Muscle layer of duodenum (tissue), 2 donors: ENCODE results near the gene PARK7.
A peak's percentile ranks its signal among the peaks of the same experiment; 100 is the strongest.

Experiments used
- H3K27ac ChIP-seq: one replicate; pipeline ENCODE4 v1.7.0; 2013; ENCODE audit warnings: mild to moderate bottlenecking, low read length
- H3K27me3 ChIP-seq: one replicate; pipeline ENCODE4 v1.7.0; 2013; ENCODE audit warnings: low read depth, mild to moderate bottlenecking, control low read depth, low read length
- H3K36me3 ChIP-seq, 2 donors: one replicate each; pipeline ENCODE4 v1.7.0; 2013; ENCODE audit warnings: low read length in 2 of 2, control low read depth in 1 of 2, mild to moderate bottlenecking in 1 of 2; ENCODE audit not compliant: insufficient read depth in 2 of 2, control insufficient read depth in 1 of 2
- H3K4me1 ChIP-seq, 2 donors: one replicate each; pipeline ENCODE4 v1.7.0; 2013; ENCODE audit warnings: low read length in 2 of 2, mild to moderate bottlenecking in 2 of 2, control low read depth in 1 of 2, moderate library complexity in 1 of 2; ENCODE audit not compliant: insufficient read depth in 2 of 2, control insufficient read depth in 1 of 2
- H3K4me3 ChIP-seq, 2 donors: one replicate each; pipeline ENCODE4 v1.7.0; 2013; ENCODE audit warnings: low read length in 2 of 2, low read depth in 1 of 2, mild to moderate bottlenecking in 1 of 2
- H3K9me3 ChIP-seq, 2 donors: one replicate each; pipeline ENCODE4 v1.7.0; 2013; ENCODE audit warnings: low read length in 2 of 2, control low read depth in 1 of 2, mild to moderate bottlenecking in 1 of 2; ENCODE audit not compliant: control insufficient read depth in 1 of 2
- donor health status: healthy.

PARK7 gene

GRCh38 chr1:8020032-8020431 lies 58.5 kb downstream of the PARK7 start:
- H3K4me3 ChIP-seq: no peak overlapping the region
- H3K4me1 ChIP-seq: peaks cover 14 to 50% of the 10 kb centered on the region in 2 donors
- H3K9me3 ChIP-seq: no peaks in the 10 kb centered on the region
- H3K27me3 ChIP-seq: no peaks in the 10 kb centered on the region
- peak overlapping the region; percentile 27 for H3K27ac ChIP-seq
- H3K36me3 ChIP-seq: peaks cover 0 to 5% of the 10 kb centered on the region in 2 donors

- H3K4me3 ChIP-seq: peak overlapping the region in 1 of 2 donors; percentile 2
- no peaks in the 10 kb centered on the region for H3K27me3 ChIP-seq
- no peak overlapping the region for H3K27ac ChIP-seq
- H3K4me1 ChIP-seq: peaks cover 6 to 36% of the 10 kb centered on the region in 2 donors
- H3K36me3 ChIP-seq: no peaks in the 10 kb centered on the region
- no peaks in the 10 kb centered on the region for H3K9me3 ChIP-seq
Observed at GRCh38 chr1:8021676-8022266, 60.3 kb downstream of the PARK7 start.

- Histone ChIP-seq H3K27me3 (no peaks in the 10 kb centered on the region), H3K27ac (no peak overlapping the region), H3K4me3 (peak overlapping the region; percentile 26 to 74), H3K4me1 (peaks cover 3 to 36% of the 10 kb centered on the region in 2 donors), H3K36me3 (no peaks in the 10 kb centered on the region), H3K9me3 (no peaks in the 10 kb centered on the region)
Observed at GRCh38 chr1:8022395-8023286, 61.1 kb downstream of the PARK7 start.

GRCh38 chr1:8023287-8023994 lies 61.9 kb downstream of the PARK7 start:
- Histone ChIP-seq H3K27ac (peak overlapping the region; percentile 10), H3K27me3 (no peaks in the 10 kb centered on the region), H3K4me1 (peaks cover 2 to 40% of the 10 kb centered on the region in 2 donors), H3K9me3 (no peaks in the 10 kb centered on the region), H3K4me3 (peak overlapping the region; percentile 74 to 96), H3K36me3 (no peaks in the 10 kb centered on the region)

DNA sequence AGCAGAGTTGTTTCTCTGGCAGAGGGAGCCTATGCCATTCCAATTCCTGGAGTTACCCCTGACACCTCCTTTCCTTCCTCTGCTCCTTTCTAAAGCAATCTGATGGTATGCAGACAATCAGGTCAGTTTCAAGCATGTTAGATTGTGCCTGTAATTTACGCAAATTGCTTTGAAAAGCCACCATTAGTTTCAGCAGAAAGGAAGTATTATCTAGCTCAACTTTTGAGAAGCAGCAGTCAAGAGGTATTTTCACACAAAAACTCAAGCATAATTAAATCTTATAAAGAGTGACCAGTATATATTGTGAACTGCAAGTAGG lies 62.4 kb downstream of the PARK7 start:
- Histone ChIP-seq H3K9me3 (no peaks in the 10 kb centered on the region), H3K4me3 (peak overlapping the region; percentile 74 to 96), H3K4me1 (peaks cover 0 to 34% of the 10 kb centered on the region in 2 donors), H3K36me3 (no peaks in the 10 kb centered on the region), H3K27me3 (no peaks in the 10 kb centered on the region), H3K27ac (peak overlapping the region; percentile 10)

GRCh38 chr1:8024329-8024728 lies 62.8 kb downstream of the PARK7 start:
- H3K36me3 ChIP-seq: no peaks in the 10 kb centered on the region
- no peaks in the 10 kb centered on the region for H3K9me3 ChIP-seq
- H3K27ac ChIP-seq: no peak overlapping the region
- peak overlapping the region; percentile 74 to 96 for H3K4me3 ChIP-seq
- peaks cover 0 to 31% of the 10 kb centered on the region in 2 donors for H3K4me1 ChIP-seq
- no peaks in the 10 kb centered on the region for H3K27me3 ChIP-seq

DNA sequence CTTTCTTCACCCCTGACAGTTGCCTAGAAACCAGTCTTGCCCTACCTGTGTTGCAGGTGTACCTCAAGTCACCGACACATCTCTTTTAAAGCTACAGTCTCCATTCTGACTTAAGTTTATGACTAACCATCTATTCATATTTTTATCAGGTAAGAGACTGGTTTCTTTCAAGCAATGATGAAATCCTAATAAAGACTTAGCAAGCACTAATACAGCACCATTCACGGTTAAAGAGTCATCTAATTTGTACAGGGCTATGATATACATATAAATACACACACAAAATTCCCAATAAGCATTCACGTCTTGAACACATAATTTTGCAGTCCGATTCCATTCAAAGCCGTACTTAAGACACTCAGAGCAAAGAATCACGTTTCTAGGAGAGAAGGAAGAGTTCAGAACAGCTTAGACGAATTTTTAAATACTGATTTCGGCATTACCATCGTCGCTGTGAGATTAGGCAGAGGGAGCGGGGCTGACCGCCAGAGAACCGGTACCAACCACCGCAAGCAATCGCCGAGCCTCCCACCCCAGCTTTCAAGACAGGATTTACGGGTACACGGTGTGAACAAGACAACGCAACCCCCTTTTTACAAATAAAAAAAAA lies 63.7 kb downstream of the PARK7 start:
- H3K9me3 ChIP-seq: no peaks in the 10 kb centered on the region
- H3K4me3 ChIP-seq: peak overlapping the region; percentile 74 to 96
- peaks cover 0 to 27% of the 10 kb centered on the region in 2 donors for H3K4me1 ChIP-seq
- no peaks in the 10 kb centered on the region for H3K27me3 ChIP-seq
- H3K27ac ChIP-seq: peak overlapping the region; percentile 89
- H3K36me3 ChIP-seq: no peaks in the 10 kb centered on the region

GRCh38 chr1:8025671-8026144 lies 64.2 kb downstream of the PARK7 start:
- no peaks in the 10 kb centered on the region for H3K27me3 ChIP-seq
- H3K27ac ChIP-seq: peak overlapping the region; percentile 89
- H3K4me3 ChIP-seq: peak overlapping the region; percentile 74 to 96
- peaks cover 0 to 22% of the 10 kb centered on the region in 2 donors for H3K4me1 ChIP-seq
- H3K9me3 ChIP-seq: no peaks in the 10 kb centered on the region
- H3K36me3 ChIP-seq: no peaks in the 10 kb centered on the region

- H3K27me3 ChIP-seq: no peaks in the 10 kb centered on the region
- no peaks in the 10 kb centered on the region for H3K9me3 ChIP-seq
- H3K36me3 ChIP-seq: no peaks in the 10 kb centered on the region
- H3K4me1 ChIP-seq: peaks cover 0 to 17% of the 10 kb centered on the region in 2 donors
- H3K27ac ChIP-seq: peak within 1 kb of the TSS; percentile 89
- peak within 1 kb of the TSS; percentile 74 to 96 for H3K4me3 ChIP-seq
Observed at GRCh38 chr1:8026153-8026975, 64.9 kb downstream of the PARK7 start, which contains the start of gene ERRFI1. Gene ERRFI1 (minus strand): TSS chr1:8026309. CDS start chr1:8015619, 10,690 bp downstream.

- Histone ChIP-seq H3K27me3 (no peaks in the 10 kb centered on the region), H3K36me3 (no peaks in the 10 kb centered on the region), H3K4me3 (peak overlapping the region; percentile 62 to 74), H3K27ac (peak overlapping the region; percentile 76), H3K9me3 (no peaks in the 10 kb centered on the region), H3K4me1 (peaks cover 0 to 17% of the 10 kb centered on the region in 2 donors)
Observed at GRCh38 chr1:8026976-8027747, 65.7 kb downstream of the PARK7 start.
